SU-DHL-6 (cell line): ENCODE measurements around the gene ADAMTS17.

Source experiments
- H2AFZ ChIP-seq: fragments of 200-600 bp; sonication (generic); 2 replicates; pipeline ENCODE4 v1.6.1; 2014; ENCODE audit warnings: low read depth, mild to moderate bottlenecking, moderate library complexity, mixed read lengths, antibody characterized with exemption, low read length; ENCODE audit not compliant: severe bottlenecking
- H3F3A ChIP-seq: fragments of 200-600 bp; shearing (Covaris generic); 2 replicates; pipeline ENCODE4 v1.6.0; 2016; ENCODE audit warnings: antibody characterized with exemption, mild to moderate bottlenecking; ENCODE audit not compliant: insufficient read depth
- H3K27ac ChIP-seq: fragments of 200-600 bp; sonication (generic); 2 replicates; pipeline ENCODE4 v1.5.1; 2016; ENCODE audit warnings: low read depth, mild to moderate bottlenecking, low read length, moderate library complexity, mixed read lengths
- H3K27me3 ChIP-seq: fragments of 200-600 bp; sonication (generic), shearing (Covaris generic); 2 replicates; pipeline ENCODE4 v1.6.0; 2014; ENCODE audit warnings: mild to moderate bottlenecking, low read length
- H3K36me3 ChIP-seq: fragments of 200-600 bp; sonication (generic); 2 replicates; pipeline ENCODE4 v1.6.1; 2014; ENCODE audit warnings: mild to moderate bottlenecking, low read length, mixed read lengths
- H3K4me2 ChIP-seq: fragments of 300-600, 200-600 bp; shearing (Covaris generic), sonication (generic); 2 replicates; pipeline ENCODE4 v1.6.0; 2014; ENCODE audit warnings: low read length, low read depth, mild to moderate bottlenecking; ENCODE audit not compliant: poor library complexity, severe bottlenecking
- H3K4me3 ChIP-seq: fragments of 200-600 bp; sonication (generic); 2 replicates; pipeline ENCODE4 v1.5.1; 2014; ENCODE audit warnings: antibody characterized with exemption, low read length, mild to moderate bottlenecking, mixed read lengths; ENCODE audit not compliant: insufficient read depth, poor library complexity, severe bottlenecking
- H3K79me2 ChIP-seq: fragments of 200-600 bp; sonication (generic); 2 replicates; pipeline ENCODE4 v1.6.1; 2014; ENCODE audit warnings: mild to moderate bottlenecking, low read length, moderate library complexity; ENCODE audit not compliant: insufficient read depth
- H3K9ac ChIP-seq: fragments of 200-600 bp; sonication (generic); 2 replicates; pipeline ENCODE4 v1.7.0; 2014; ENCODE audit warnings: mild to moderate bottlenecking, low read length
- H3K9me2 ChIP-seq: fragments of 200-600 bp; sonication (generic); replicated peaks from 2 replicates; pipeline ENCODE4 v1.6.1; 2014; ENCODE audit warnings: low read length; ENCODE audit not compliant: insufficient read depth
- H3K9me3 ChIP-seq: fragments of 200-600 bp; sonication (generic); 2 replicates; pipeline ENCODE4 v1.6.1; 2014; ENCODE audit warnings: low read length, mixed read lengths; ENCODE audit not compliant: insufficient read depth
- H4K20me1 ChIP-seq: fragments of 200-600 bp; sonication (generic); 2 replicates; pipeline ENCODE4 v1.6.1; 2014; ENCODE audit warnings: low read depth, mild to moderate bottlenecking, antibody characterized with exemption, low read length, moderate library complexity, mixed read lengths
- CTCF ChIP-seq: fragments of 200-600 bp; sonication (generic); IDR thresholded peaks from one replicate; pipeline ENCODE4 v1.5.1; 2017; ENCODE audit warnings: antibody characterized with exemption, mild to moderate bottlenecking, low read length, moderate library complexity; ENCODE audit not compliant: insufficient read depth, poor library complexity, severe bottlenecking
- EZH2phosphoT487 ChIP-seq: fragments of 200-600 bp; sonication (generic), shearing (Covaris generic); conservative IDR thresholded peaks from 2 replicates; pipeline ENCODE4 v1.6.1; 2018; ENCODE audit warnings: mild to moderate bottlenecking, antibody characterized with exemption, low read length, moderate library complexity, mixed read lengths

ADAMTS17 gene

DNA sequence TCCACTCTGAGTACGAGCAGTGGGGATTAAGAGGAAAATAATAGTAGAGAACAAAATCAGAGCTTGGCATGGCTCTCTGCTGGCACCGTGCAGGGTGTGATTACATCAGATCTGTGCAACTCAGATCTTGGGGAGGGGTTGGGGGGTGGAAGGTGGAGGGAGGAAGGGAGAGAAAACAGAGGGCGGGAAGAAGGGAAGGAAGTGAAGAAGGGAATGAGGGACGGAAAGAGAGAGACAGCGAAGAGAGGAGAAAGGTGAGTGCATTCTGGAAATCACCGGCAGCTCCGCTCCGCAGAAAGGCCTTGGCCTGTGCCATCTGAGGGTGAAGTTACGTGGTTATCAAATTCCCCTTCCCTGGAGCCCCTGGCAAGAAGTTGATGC is 31.0 kb upstream of the ADAMTS17 start:
- Histone ChIP-seq H3K4me3 (no peak overlapping the region), H3K27ac (no peak overlapping the region), H3K4me2 (no peak overlapping the region)

GRCh38 chr15:100355342-100355741 is 13.6 kb upstream of the ADAMTS17 start:
- Histone ChIP-seq H3K4me3 (no peak overlapping the region), H3K27ac (no peak overlapping the region), H3K4me2 (no peak overlapping the region), H3F3A (no peaks in the 10 kb centered on the region), H3K36me3 (no peaks in the 10 kb centered on the region), H3K9me2 (no peaks in the 10 kb centered on the region), H2AFZ (no peak overlapping the region), H3K79me2 (no peaks in the 10 kb centered on the region), H3K9me3 (no peaks in the 10 kb centered on the region), H3K9ac (no peak overlapping the region), H4K20me1 (no peaks in the 10 kb centered on the region), H3K27me3 (no peaks in the 10 kb centered on the region)
- TF ChIP-seq EZH2phosphoT487 (no peak), CTCF (no peak)

More for the DNA sequence above, 31.0 kb upstream of the ADAMTS17 start:
- Histone ChIP-seq H3K27me3 (no peaks in the 10 kb centered on the region), H3K9ac (no peak overlapping the region), H3F3A (no peaks in the 10 kb centered on the region), H2AFZ (no peak overlapping the region), H3K9me3 (no peaks in the 10 kb centered on the region), H4K20me1 (no peaks in the 10 kb centered on the region), H3K9me2 (no peaks in the 10 kb centered on the region), H3K79me2 (no peaks in the 10 kb centered on the region), H3K36me3 (no peaks in the 10 kb centered on the region)
- TF ChIP-seq EZH2phosphoT487 (no peak), CTCF (no peak)

DNA sequence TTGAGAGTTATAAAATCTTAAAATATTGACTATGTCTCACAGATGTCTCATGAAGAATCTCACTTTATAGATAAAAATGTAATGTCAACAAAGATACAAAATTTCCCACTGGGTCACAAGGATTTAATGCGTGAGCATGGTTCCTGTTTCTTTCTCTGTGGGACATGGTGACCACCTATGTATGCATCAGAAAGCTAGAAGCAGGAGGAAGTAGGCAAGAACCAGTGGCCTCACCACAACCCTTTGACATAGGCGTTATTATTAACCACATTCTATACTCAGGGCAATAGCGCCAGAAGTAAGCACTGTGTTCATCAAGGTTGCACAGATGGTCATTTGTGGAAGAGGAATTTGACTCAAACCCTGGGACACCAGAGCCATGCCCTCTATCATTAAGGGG is 11.7 kb upstream of the ADAMTS17 start:
- H3K9me3 ChIP-seq: no peaks in the 10 kb centered on the region

More for the DNA sequence above, 11.7 kb upstream of the ADAMTS17 start:
- Histone ChIP-seq H3K27me3 (no peaks in the 10 kb centered on the region), H3K36me3 (no peaks in the 10 kb centered on the region), H3F3A (no peaks in the 10 kb centered on the region), H3K27ac (no peak overlapping the region), H3K9ac (no peak overlapping the region), H2AFZ (no peak overlapping the region), H3K4me3 (no peak overlapping the region), H3K79me2 (no peaks in the 10 kb centered on the region), H3K4me2 (no peak overlapping the region), H4K20me1 (no peaks in the 10 kb centered on the region), H3K9me2 (no peaks in the 10 kb centered on the region)
- TF ChIP-seq CTCF (no peak), EZH2phosphoT487 (no peak)
